Stimulated activated CD8-positive, alpha-beta memory T cell treated with anti-CD3 and anti-CD28 coated beads, Interleukin-7, amount 100 ng/mL, for 4 hours (primary cell): ENCODE results near the gene ALDH3A1.

Source experiments
- DNase-seq, 2 donors: peaks; one replicate each; pipeline ENCODE4 v3.0.0-alpha.2; 2020; ENCODE audit warnings: low read depth in 2 of 2

Gene ALDH3A1

DNA sequence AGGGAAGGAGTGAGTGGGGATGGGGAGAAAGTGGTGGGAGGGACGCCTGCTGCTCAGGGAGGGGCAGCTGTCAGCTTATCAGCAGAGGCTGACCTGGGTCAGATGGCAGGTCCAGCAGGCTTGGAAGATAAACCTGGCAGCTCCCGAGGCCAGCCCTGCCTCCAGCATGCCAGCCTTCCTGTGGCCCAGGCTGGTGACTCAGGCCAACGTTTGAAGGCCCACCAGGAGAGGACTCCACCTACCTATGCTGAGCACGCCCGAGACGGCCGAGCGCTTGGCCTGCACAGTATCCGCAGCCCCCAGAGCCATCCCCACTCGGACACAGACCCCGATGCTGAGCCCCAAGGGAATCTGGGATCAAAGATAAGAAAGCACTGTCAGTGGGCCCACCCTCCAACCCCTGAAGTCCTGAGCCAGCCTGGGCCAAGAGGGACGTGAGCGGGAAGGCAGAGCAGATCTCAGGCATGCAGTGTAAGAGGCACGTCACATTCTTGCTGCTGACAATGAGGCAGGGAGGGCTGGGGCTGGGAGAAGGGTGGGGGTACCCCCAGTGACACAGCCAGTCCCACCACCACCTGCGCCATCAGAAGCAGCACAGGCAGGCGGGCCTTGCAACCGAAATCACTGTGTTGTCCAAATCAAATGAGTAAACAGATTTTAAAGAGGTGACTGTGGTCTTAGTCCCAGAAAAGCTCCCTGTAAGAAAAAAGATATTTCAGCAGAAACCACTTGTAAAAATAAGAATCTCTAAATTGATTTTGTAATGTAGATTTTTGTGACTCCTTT lies 44.1 kb downstream of the ALDH3A1 start:
- DNase-seq, result no peak

- no peak for DNase-seq
Measured at GRCh38 chr17:19703106-19703827, 44.8 kb downstream of the ALDH3A1 start.

DNA sequence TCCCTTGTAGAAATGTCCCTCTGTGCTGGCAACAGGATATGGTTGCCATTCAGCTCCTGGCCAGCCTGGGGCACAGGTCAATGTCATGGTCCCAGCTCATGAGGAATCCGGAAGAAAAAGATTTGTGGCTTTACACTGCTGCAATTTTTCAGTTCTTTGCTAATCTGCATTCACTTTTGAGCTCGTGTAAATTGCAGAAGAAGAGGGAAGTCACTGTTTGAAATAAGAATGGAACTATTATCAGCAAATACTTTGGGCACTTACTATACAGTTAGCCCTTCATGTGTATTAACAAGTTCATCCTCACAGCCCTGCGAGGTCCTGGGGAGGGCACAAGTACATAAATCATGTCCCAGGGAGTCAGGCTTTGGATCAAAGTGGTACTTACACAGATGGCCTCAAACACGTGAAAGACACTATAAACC lies 45.9 kb downstream of the ALDH3A1 start:
- no peak for DNase-seq
